Sigmoid colon (tissue), 4 donors: ENCODE results near the gene DTD2.

Experiments used
- CTCF ChIP-seq, 4 experiments: fragments of 450-650 bp in 3 of 4; fragments of 200-600 bp in 1 of 4; IDR thresholded peaks; one replicate each; pipeline ENCODE4 v1.5.1; 2016 to 2019; ENCODE audit warnings: antibody characterized with exemption in 4 of 4, mild to moderate bottlenecking in 3 of 4, moderate library complexity in 2 of 4
- POLR2AphosphoS5 ChIP-seq, 4 donors: sonication (generic); formaldehyde crosslinking; IDR thresholded peaks; one replicate each; pipeline ENCODE4 v1.6.1; 2017; ENCODE audit warnings: antibody characterized with exemption in 4 of 4

DNA sequence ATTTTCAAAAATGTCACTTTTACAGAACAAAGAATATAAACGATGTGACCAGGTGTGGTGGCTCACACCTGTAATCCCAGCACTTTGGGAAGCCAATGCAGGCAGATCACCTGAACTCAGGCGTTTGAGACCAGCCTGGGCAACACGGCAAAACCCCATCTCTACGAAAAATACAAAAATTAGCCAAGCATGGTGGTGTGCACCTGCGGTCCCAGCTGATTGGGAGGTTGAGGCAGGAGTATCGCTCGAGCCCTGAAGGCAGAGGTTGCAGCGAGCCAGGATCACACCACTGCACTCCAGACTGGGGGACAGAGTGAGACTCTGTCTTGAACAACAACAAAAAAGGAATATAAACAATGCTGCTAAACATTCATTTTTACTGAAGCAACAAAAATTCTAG lies 52.2 kb downstream of the DTD2 start:
- no peak for TF ChIP-seq CTCF (IDR thresholded peaks at IDR 0.05)
- no peak for TF ChIP-seq POLR2AphosphoS5 (IDR thresholded peaks at IDR 0.05)
